PFSK-1 (cell line): ENCODE data around the gene ATP8A1.

Experiments used
- FOXP2 ChIP-seq: optimal IDR thresholded peaks from 2 replicates; pipeline ENCODE3; 2011; ENCODE audit warnings: borderline replicate concordance, control low read depth, inconsistent platforms; ENCODE audit not compliant: insufficient read depth; ENCODE audit errors: extremely low read length, extremely low read depth
- POLR2AphosphoS5 ChIP-seq: IDR thresholded peaks from 2 replicates; pipeline ENCODE4 v1.6.1; 2012; ENCODE audit warnings: low read depth, mild to moderate bottlenecking, control low read depth, low read length, moderate library complexity
- REST ChIP-seq, 2 experiments: IDR thresholded peaks; 2 replicates each; pipeline versions ENCODE4 v1.6.1 to v1.8.0; 2011 to 2012; ENCODE audit warnings: low read depth in 2 of 2, low read length in 2 of 2, control low read depth in 1 of 2, inconsistent platforms in 1 of 2, mild to moderate bottlenecking in 1 of 2, moderate library complexity in 1 of 2; ENCODE audit not compliant: insufficient read depth in 1 of 2
- SIN3A ChIP-seq: IDR thresholded peaks from 2 replicates; pipeline ENCODE4 v1.6.1; 2012; ENCODE audit warnings: mild to moderate bottlenecking, low read length, moderate library complexity, borderline replicate concordance; ENCODE audit not compliant: insufficient read depth
- TAF1 ChIP-seq: IDR thresholded peaks from 2 replicates; pipeline ENCODE4 v1.6.1; 2012; ENCODE audit warnings: low read length, control low read depth, borderline replicate concordance; ENCODE audit not compliant: insufficient read depth

- no peak for TF ChIP-seq REST (IDR thresholded peaks at IDR 0.05; ENCODE audit: insufficient read depth in 1 of 2, low read depth in 2 of 2, low read length in 2 of 2)
- no peak for TF ChIP-seq FOXP2
- TF ChIP-seq POLR2AphosphoS5: no peak
- no peak for TF ChIP-seq SIN3A
- TF ChIP-seq TAF1: no peak
These were observed 169.7 kb downstream of the ATP8A1 start for GRCh38 chr4:42487230-42487629.
